Right lobe of liver (tissue), 4 donors: ENCODE data around the gene CHMP3.

ENCODE experiments used
- CTCF ChIP-seq, 4 donors: fragments of 200-600 bp in 3 of 4; fragments of 450-650 bp in 1 of 4; IDR thresholded peaks; one replicate each; pipeline versions ENCODE4 v1.5.1 to v1.8.0; 2016 to 2022; ENCODE audit warnings: antibody characterized with exemption in 4 of 4, mild to moderate bottlenecking in 2 of 4
- POLR2A ChIP-seq: fragments of 450-650 bp; IDR thresholded peaks from one replicate; pipeline ENCODE4 v1.6.1; 2017; ENCODE audit warnings: antibody characterized with exemption, mild to moderate bottlenecking
- donor health status: DM: no; HTN: no; CAD: no.
- donor health status: DM: no; HTN: no; CAD: no.
- donor health status: DM: no; HTN: yes; CAD: no.

- TF ChIP-seq CTCF (IDR thresholded peaks at IDR 0.05) (no peak), POLR2A (no peak)
Measured at GRCh38 chr2:86592547-86593230, 29.4 kb upstream of the CHMP3 start.
